Smooth muscle cell (in vitro differentiated cells): Measurements from ENCODE around the gene APLNR. TPM values are rescaled to one million over a fixed set of nuclear protein-coding genes. Genes with fewer than 3 reads are reported as not detected.

Source experiments
- DNase-seq: peaks from one replicate; lab custom pipeline; 2025; ENCODE audit not compliant: unreplicated experiment; lab: John Stamatoyannopoulos, UW
- H2AFZ ChIP-seq: fragments of 200-600 bp; sonication (generic); 2 replicates; pipeline ENCODE4 v1.6.0; 2016; ENCODE audit warnings: antibody characterized with exemption, low read depth, mild to moderate bottlenecking
- H3F3A ChIP-seq: fragments of 200-600 bp; sonication (generic); 2 replicates; pipeline ENCODE4 v1.6.0; 2017; ENCODE audit warnings: antibody characterized with exemption, low read depth
- H3K27ac ChIP-seq: fragments of 200-600 bp; sonication (generic); 2 replicates; pipeline ENCODE4 v1.5.1; 2016; ENCODE audit warnings: low read depth, mild to moderate bottlenecking
- H3K27me3 ChIP-seq: fragments of 200-600 bp; sonication (generic); 2 replicates; pipeline ENCODE4 v1.6.1; 2016; ENCODE audit warnings: low read depth, mild to moderate bottlenecking
- H3K36me3 ChIP-seq: fragments of 200-600 bp; sonication (generic); 2 replicates; pipeline ENCODE4 v1.5.1; 2016; ENCODE audit warnings: low read depth
- H3K4me1 ChIP-seq: fragments of 200-600 bp; sonication (generic); 2 replicates; pipeline ENCODE4 v1.5.1; 2016; ENCODE audit warnings: low read depth
- H3K4me2 ChIP-seq: fragments of 200-600 bp; sonication (generic); 2 replicates; pipeline ENCODE4 v1.6.0; 2016; ENCODE audit warnings: mild to moderate bottlenecking
- H3K4me3 ChIP-seq: fragments of 200-600 bp; sonication (generic); 2 replicates; pipeline ENCODE4 v1.5.1; 2016; ENCODE audit warnings: mild to moderate bottlenecking
- H3K79me2 ChIP-seq: fragments of 200-600 bp; sonication (generic); 2 replicates; pipeline ENCODE4 v1.6.0; 2016; ENCODE audit warnings: low read depth, mild to moderate bottlenecking
- H3K9ac ChIP-seq: fragments of 200-600 bp; sonication (generic); 2 replicates; pipeline ENCODE4 v1.6.0; 2016; ENCODE audit warnings: low read depth
- H3K9me3 ChIP-seq: fragments of 200-600 bp; sonication (generic); replicated peaks from 2 replicates; pipeline ENCODE4 v1.5.1; 2016; ENCODE audit warnings: low read depth
- H4K20me1 ChIP-seq: fragments of 200-600 bp; sonication (generic); 2 replicates; pipeline ENCODE4 v1.6.0; 2016; ENCODE audit warnings: low read depth
- WGBS: methylation state at CpG from one replicate; pipeline ENCODE4 v1.1.7; 2016; ENCODE audit warnings: low lambda C conversion rate; 5-methylcytosine and 5-hydroxymethylcytosine counted together
- polyA plus RNA-seq: library from polyadenylated mRNA; unstranded; fragments of >200 nt; fragmentation: Nextera tagmentation; extraction: Ambion mirVana; gene quantifications from 2 replicates; pipeline ENCODE4 v1.2.1, GENCODE V29; 2016
- total RNA-seq: library from RNA; depleted of rRNA; stranded (reverse); fragments of >200 nt; gene quantifications from 2 replicates; pipeline ENCODE4 v1.2.3, GENCODE V29; 2014
- TF ChIP-seq, protein P1 (sequence below): fragments of 200-600 bp; sonication (generic); IDR thresholded peaks from 2 replicates; pipeline ENCODE4 v1.5.1; 2017; ENCODE audit warnings: borderline replicate concordance, mild to moderate bottlenecking, antibody characterized with exemption; ENCODE audit not compliant: insufficient read depth, poor library complexity, severe bottlenecking

APLNR gene
- total and polyA plus RNA-seq, 2 experiments from 2014 or later = 103 to 214 TPM

GRCh38 chr11:57278721-57279095, 41.7 kb upstream of the APLNR start:
- peaks cover 21% of the 10 kb centered on the region for H3K4me1 ChIP-seq
- no peaks in the 10 kb centered on the region for H4K20me1 ChIP-seq
- H3K4me2 ChIP-seq = peak overlapping the region; percentile 84
- H3F3A ChIP-seq = no peaks in the 10 kb centered on the region
- WGBS = 90% methylated on average over 7 of the region's 7 CpGs
- H3K9ac ChIP-seq = no peak overlapping the region
- no peaks in the 10 kb centered on the region for H3K27me3 ChIP-seq
- DNase-seq = no peak
- peak overlapping the region; percentile 81 for H3K27ac ChIP-seq
- H3K9me3 ChIP-seq = no peaks in the 10 kb centered on the region
- TF ChIP-seq, protein P1, sequence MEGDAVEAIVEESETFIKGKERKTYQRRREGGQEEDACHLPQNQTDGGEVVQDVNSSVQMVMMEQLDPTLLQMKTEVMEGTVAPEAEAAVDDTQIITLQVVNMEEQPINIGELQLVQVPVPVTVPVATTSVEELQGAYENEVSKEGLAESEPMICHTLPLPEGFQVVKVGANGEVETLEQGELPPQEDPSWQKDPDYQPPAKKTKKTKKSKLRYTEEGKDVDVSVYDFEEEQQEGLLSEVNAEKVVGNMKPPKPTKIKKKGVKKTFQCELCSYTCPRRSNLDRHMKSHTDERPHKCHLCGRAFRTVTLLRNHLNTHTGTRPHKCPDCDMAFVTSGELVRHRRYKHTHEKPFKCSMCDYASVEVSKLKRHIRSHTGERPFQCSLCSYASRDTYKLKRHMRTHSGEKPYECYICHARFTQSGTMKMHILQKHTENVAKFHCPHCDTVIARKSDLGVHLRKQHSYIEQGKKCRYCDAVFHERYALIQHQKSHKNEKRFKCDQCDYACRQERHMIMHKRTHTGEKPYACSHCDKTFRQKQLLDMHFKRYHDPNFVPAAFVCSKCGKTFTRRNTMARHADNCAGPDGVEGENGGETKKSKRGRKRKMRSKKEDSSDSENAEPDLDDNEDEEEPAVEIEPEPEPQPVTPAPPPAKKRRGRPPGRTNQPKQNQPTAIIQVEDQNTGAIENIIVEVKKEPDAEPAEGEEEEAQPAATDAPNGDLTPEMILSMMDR = no peak
- H3K4me3 ChIP-seq = no peak overlapping the region
- H3K36me3 ChIP-seq = no peaks in the 10 kb centered on the region
- H2AFZ ChIP-seq = no peak overlapping the region
- H3K79me2 ChIP-seq = no peaks in the 10 kb centered on the region

DNA sequence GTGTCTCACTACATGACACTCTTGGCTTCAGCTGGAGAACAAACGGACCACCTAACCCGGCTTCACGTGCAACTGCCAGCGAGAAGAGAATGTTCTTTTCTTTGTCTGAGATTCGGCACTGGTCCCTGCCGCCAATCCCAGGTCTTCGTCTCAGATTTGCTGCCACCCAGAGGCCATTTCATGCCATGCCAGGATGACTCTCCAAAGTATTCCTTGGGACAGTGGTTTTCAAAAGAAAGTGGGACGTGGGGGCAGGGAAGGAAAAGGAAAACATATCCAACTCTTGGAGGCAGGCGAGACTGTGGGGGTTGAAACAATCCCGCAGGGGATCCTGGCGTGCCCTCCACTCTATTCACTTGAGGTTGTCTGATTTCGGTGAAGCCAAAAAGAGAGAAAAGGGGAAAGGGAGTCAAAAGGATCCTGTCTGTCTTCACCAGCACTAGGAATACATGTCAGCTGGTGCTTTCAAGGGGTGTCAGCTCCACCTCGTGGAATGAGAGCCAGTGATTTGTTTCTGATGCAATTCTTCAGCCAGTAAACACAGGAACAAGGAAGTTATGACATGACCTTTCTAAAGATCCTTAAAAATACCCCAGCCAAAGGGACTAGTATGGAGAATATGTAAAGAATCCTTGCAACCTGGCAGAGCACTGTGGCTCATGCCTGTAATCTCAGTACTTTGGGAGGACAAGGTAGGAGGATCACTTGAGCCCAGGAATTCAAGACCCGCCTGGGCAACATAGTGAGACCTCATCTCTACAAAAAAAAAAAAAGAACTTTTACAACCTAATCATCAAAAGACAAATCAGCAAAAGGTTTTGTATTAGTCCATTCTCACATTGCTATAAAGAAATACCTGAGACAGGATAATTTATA, 41.0 kb upstream of the APLNR start:
- Histone ChIP-seq H3K4me3 (peak overlapping the region; percentile 37), H3K4me1 (peaks cover 17% of the 10 kb centered on the region), H3K27me3 (no peaks in the 10 kb centered on the region), H3K27ac (peak overlapping the region; percentile 81), H3K79me2 (no peaks in the 10 kb centered on the region), H3K4me2 (peak overlapping the region; percentile 84), H3K36me3 (no peaks in the 10 kb centered on the region), H3K9ac (peak overlapping the region; percentile 57), H3K9me3 (no peaks in the 10 kb centered on the region), H3F3A (no peaks in the 10 kb centered on the region), H2AFZ (peak overlapping the region; percentile 95), H4K20me1 (no peaks in the 10 kb centered on the region)
- TF ChIP-seq, protein P1 = peak; percentile 80
- DNase-seq = peak; percentile 26
- WGBS = 11% methylated on average over 14 of the region's 14 CpGs

- DNase-seq = no peak
- WGBS = 75% methylated on average over 6 of the region's 6 CpGs
- TF ChIP-seq, protein P1 = no peak
- Histone ChIP-seq H3K4me2 (peak overlapping the region; percentile 84), H3K4me3 (no peak overlapping the region), H2AFZ (no peak overlapping the region), H4K20me1 (no peaks in the 10 kb centered on the region), H3K9me3 (no peaks in the 10 kb centered on the region), H3K9ac (no peak overlapping the region), H3K27ac (no peak overlapping the region), H3K4me1 (peaks cover 17% of the 10 kb centered on the region), H3K27me3 (no peaks in the 10 kb centered on the region), H3K79me2 (no peaks in the 10 kb centered on the region), H3F3A (no peaks in the 10 kb centered on the region), H3K36me3 (no peaks in the 10 kb centered on the region)
Measured at GRCh38 chr11:57276971-57277675, 40.1 kb upstream of the APLNR start.
